Left lung (tissue), 10 donors: ENCODE measurements around the gene CXCL12. TPM values are rescaled to one million over a fixed set of nuclear protein-coding genes. Genes with fewer than 3 reads are reported as not detected.

Source experiments
- ATAC-seq: fragments of 200-7000 bp; cut with Tn5 transposase; one replicate; pipeline ENCODE4 v1.9.1; 2020; ENCODE audit warnings: moderate library complexity
- DNase-seq, 4 donors: peaks; one replicate each; pipeline ENCODE4 v3.0.0-alpha.2; 2013 to 2020
- H3K27ac ChIP-seq, 2 donors: fragments of 200-600 bp; sonication (generic) in 1 of 2; one replicate each; pipeline versions ENCODE4 v1.5.0 to v1.8.0; 2020 to 2021
- H3K27me3 ChIP-seq, 2 donors: fragments of 200-600 bp; sonication (generic) in 1 of 2; one replicate each; pipeline versions ENCODE4 v1.5.0 to v1.8.0; 2020 to 2021
- H3K36me3 ChIP-seq, 2 donors: fragments of 200-600 bp; sonication (generic) in 1 of 2; one replicate each; pipeline versions ENCODE4 v1.5.0 to v1.8.0; 2020 to 2021
- H3K4me1 ChIP-seq, 2 donors: fragments of 200-600 bp; one replicate each; pipeline ENCODE4 v1.8.0; 2021
- H3K4me3 ChIP-seq, 2 donors: fragments of 200-600 bp; sonication (generic) in 1 of 2; one replicate each; pipeline versions ENCODE4 v1.5.0 to v1.8.0; 2020 to 2021; ENCODE audit warnings: mild to moderate bottlenecking in 1 of 2
- H3K9me3 ChIP-seq, 2 donors: fragments of 200-600 bp; sonication (generic) in 1 of 2; one replicate each; pipeline versions ENCODE4 v1.5.0 to v1.8.0; 2020 to 2021
- intact Hi-C, 2 donors: fragments of 100-400 bp; cut with DNase I; formaldehyde crosslinking; loops; one replicate each; pipeline versions ENCODE4 v1.11.2 to v1.14.2; 2022
- polyA plus RNA-seq, 6 donors: library from polyadenylated mRNA; unstranded; fragments of 120-200 nt; gene quantifications; one replicate each; pipeline ENCODE4 v1.2.1, GENCODE V29; 2013; ENCODE audit not compliant: insufficient read length in 6 of 6
- total RNA-seq, 2 donors: library from RNA; stranded (reverse); fragmentation: NEBNext Ultra II Directional; extraction: Animal tissue kit (Norgen Biotek cat#: 25700); gene quantifications; one replicate each; pipeline ENCODE4 v1.2.1, GENCODE V29; 2021
- TF ChIP-seq, protein P1 (sequence below), 2 donors: fragments of 200-600 bp; sonication (generic) in 1 of 2; IDR thresholded peaks; one replicate each; pipeline versions ENCODE4 v1.5.0 to v1.8.0; 2021; ENCODE audit warnings: antibody characterized with exemption in 2 of 2
- donor health status: DM: no; HTN: yes; CAD: no.
- donor health status: DM: no; HTN: no; CAD: no.

The CXCL12 gene
- total and polyA plus RNA-seq, 8 donors: 77.9 to 281 (median 188) TPM

DNA sequence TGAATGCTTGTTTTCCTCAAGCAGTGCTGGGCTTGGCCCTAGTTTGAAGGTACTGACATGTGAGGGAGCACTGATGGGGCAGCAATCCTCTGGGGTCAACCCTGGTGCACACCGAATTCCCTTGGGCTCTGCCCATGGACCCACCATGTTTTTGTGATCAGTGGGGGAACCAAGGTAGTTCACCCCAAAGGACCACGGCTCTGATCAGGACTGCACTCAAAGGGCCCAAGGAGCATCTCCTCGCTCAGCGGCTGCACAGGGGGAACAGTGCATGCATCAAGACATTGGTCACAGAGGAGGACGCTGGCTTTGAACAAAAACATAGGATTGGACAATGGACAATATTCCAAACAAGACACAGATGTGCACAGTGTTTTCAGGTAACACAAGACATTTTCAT is 12.7 kb downstream of the CXCL12 start:
- DNase-seq: no peak
- intact Hi-C loops: no loop called here

GRCh38 chr10:44370731-44371248 is 14.1 kb downstream of the CXCL12 start:
- no peak for ATAC-seq

More for the DNA sequence above, 12.7 kb downstream of the CXCL12 start:
- Histone ChIP-seq H3K27ac (no peak overlapping the region), H3K36me3 (no peaks in the 10 kb centered on the region), H3K4me3 (no peak overlapping the region), H3K9me3 (no peaks in the 10 kb centered on the region), H3K4me1 (no peaks in the 10 kb centered on the region), H3K27me3 (peaks cover 0 to 5% of the 10 kb centered on the region in 2 donors)
- ATAC-seq: no peak
- TF ChIP-seq, protein P1, sequence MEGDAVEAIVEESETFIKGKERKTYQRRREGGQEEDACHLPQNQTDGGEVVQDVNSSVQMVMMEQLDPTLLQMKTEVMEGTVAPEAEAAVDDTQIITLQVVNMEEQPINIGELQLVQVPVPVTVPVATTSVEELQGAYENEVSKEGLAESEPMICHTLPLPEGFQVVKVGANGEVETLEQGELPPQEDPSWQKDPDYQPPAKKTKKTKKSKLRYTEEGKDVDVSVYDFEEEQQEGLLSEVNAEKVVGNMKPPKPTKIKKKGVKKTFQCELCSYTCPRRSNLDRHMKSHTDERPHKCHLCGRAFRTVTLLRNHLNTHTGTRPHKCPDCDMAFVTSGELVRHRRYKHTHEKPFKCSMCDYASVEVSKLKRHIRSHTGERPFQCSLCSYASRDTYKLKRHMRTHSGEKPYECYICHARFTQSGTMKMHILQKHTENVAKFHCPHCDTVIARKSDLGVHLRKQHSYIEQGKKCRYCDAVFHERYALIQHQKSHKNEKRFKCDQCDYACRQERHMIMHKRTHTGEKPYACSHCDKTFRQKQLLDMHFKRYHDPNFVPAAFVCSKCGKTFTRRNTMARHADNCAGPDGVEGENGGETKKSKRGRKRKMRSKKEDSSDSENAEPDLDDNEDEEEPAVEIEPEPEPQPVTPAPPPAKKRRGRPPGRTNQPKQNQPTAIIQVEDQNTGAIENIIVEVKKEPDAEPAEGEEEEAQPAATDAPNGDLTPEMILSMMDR (IDR thresholded peaks at IDR 0.05): no peak

DNA sequence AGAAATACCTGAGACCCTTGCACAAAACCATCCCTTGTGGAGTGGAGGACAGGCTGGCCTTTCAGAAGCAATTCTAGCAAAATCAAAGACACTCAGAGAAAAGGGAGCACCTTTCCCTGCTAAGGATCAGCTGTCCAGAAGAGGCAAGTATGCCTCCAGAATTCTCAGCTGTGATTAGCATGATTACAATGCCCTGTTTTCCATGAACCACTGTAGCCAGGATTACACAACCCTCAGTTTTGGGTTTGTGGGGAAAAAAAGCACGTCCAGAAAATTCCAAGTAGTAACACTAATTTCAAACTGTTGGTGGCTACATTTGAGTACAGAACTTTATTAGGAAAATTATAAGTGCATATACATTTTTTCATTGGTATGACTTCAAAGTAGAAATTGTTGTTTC is 15.0 kb downstream of the CXCL12 start:
- TF ChIP-seq, protein P1 (IDR thresholded peaks at IDR 0.05): no peak
- H3K27ac ChIP-seq: no peak overlapping the region
- intact Hi-C loops: no loop called here
- no peaks in the 10 kb centered on the region for H3K4me1 ChIP-seq
- H3K27me3 ChIP-seq: peaks cover 0 to 5% of the 10 kb centered on the region in 2 donors
- H3K9me3 ChIP-seq: no peaks in the 10 kb centered on the region
- no peaks in the 10 kb centered on the region for H3K36me3 ChIP-seq
- peak in 1 of 4 donors; percentile 26 for DNase-seq
- ATAC-seq: no peak
- H3K4me3 ChIP-seq: no peak overlapping the region

More at GRCh38 chr10:44370731-44371248, 14.1 kb downstream of the CXCL12 start:
- Histone ChIP-seq H3K36me3 (no peaks in the 10 kb centered on the region), H3K4me1 (no peaks in the 10 kb centered on the region), H3K4me3 (no peak overlapping the region), H3K9me3 (no peaks in the 10 kb centered on the region), H3K27me3 (peaks cover 0 to 5% of the 10 kb centered on the region in 2 donors), H3K27ac (no peak overlapping the region)
- TF ChIP-seq, protein P1 (IDR thresholded peaks at IDR 0.05): no peak
- DNase-seq: no peak
- intact Hi-C loops: no loop called here

GRCh38 chr10:44369296-44369695 is 15.6 kb downstream of the CXCL12 start:
- no peaks in the 10 kb centered on the region for H3K36me3 ChIP-seq
- TF ChIP-seq, protein P1 (IDR thresholded peaks at IDR 0.05): no peak
- H3K4me3 ChIP-seq: no peak overlapping the region
- no peak overlapping the region for H3K27ac ChIP-seq
- DNase-seq: no peak
- no peak for ATAC-seq
- no peaks in the 10 kb centered on the region for H3K4me1 ChIP-seq
- H3K27me3 ChIP-seq: peaks cover 0 to 5% of the 10 kb centered on the region in 2 donors
- H3K9me3 ChIP-seq: no peaks in the 10 kb centered on the region
- intact Hi-C loops: no loop called here

- no peaks in the 10 kb centered on the region for H3K9me3 ChIP-seq
- H3K4me3 ChIP-seq: no peak overlapping the region
- ATAC-seq (no peak), DNase-seq (peak in 1 of 4 donors; percentile 81)
- no peaks in the 10 kb centered on the region for H3K4me1 ChIP-seq
- intact Hi-C loops: no loop called here
- no peaks in the 10 kb centered on the region for H3K36me3 ChIP-seq
- H3K27ac ChIP-seq: no peak overlapping the region
- TF ChIP-seq, protein P1 (IDR thresholded peaks at IDR 0.05): no peak
- H3K27me3 ChIP-seq: peaks cover 0 to 4% of the 10 kb centered on the region in 2 donors
These were observed 16.3 kb downstream of the CXCL12 start for GRCh38 chr10:44368637-44369036.
